PC-3 (cell line): ENCODE data around the gene MED12L.

Experiments
- CTCF ChIP-seq: fragments of 300-600 bp; sonication (generic); conservative IDR thresholded peaks from 2 replicates; pipeline ENCODE4 v1.5.1; 2017; ENCODE audit warnings: antibody characterized with exemption, low read depth, mild to moderate bottlenecking, low read length
- EZH2 ChIP-seq: fragments of 300-600 bp; sonication (generic); IDR thresholded peaks from one replicate; pipeline ENCODE4 v1.6.1; 2017; ENCODE audit warnings: antibody characterized with exemption, mild to moderate bottlenecking, low read length; ENCODE audit not compliant: unreplicated experiment
- EZH2phosphoT487 ChIP-seq: fragments of 300-600 bp; sonication (generic); IDR thresholded peaks from 2 replicates; pipeline ENCODE4 v1.6.1; 2018; ENCODE audit warnings: mild to moderate bottlenecking, antibody characterized with exemption, low read length, borderline replicate concordance

- no peak for TF ChIP-seq CTCF
- TF ChIP-seq EZH2 = no peak
- no peak for TF ChIP-seq EZH2phosphoT487
Measured at GRCh38 chr3:151446002-151446340, 360.5 kb downstream of the MED12L start.
